Measurements from ENCODE around the gene CCDC110. TPM values are rescaled to one million over a fixed set of nuclear protein-coding genes. Genes with fewer than 3 reads are reported as not detected.
"Not testable (repeated sequence)": the region's sequence is repeated elsewhere in the genome, so short reads cannot be mapped to it uniquely, and the experiment has no call there.

CCDC110 gene
- total RNA-seq: 1.4 and 2.0 TPM in 2 replicates
- polyA plus RNA-seq (2012): 0.53 TPM

- peak; percentile 90 for DNase-seq (ENCODE audit: low read depth)
Observed at GRCh38 chr4:185471235-185472102, at the start of gene CCDC110. Gene CCDC110 (minus strand): TSS chr4:185471733. CDS start chr4:185471683, 50 bp downstream.

- no peak for DNase-seq (ENCODE audit: low read depth)
Observed at GRCh38 chr4:185520119-185520518, 48.6 kb upstream of the CCDC110 start.

DNA sequence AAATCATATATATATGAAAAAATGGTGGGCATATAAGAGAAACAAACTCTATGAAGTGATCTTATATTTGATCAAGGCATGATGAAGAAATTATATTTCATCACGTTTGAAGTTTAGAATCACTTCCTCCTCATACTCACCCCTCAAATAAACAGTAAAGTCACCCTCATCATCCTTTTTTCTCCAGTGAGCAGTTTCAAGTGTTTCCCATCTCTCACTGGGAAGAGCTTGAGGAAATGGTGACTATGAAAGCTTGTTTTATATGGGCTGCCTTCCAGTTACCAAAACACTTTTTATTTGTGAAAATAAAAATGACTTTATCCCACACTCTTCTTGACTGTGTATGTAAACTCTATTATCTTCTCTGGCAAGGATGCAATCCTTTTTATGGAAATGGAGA, 47.0 kb upstream of the CCDC110 start:
- DNase-seq (ENCODE audit: low read depth): no peak

GRCh38 chr4:185518069-185518468, 46.5 kb upstream of the CCDC110 start:
- DNase-seq (ENCODE audit: low read depth): no peak

GRCh38 chr4:185515248-185515647, 43.7 kb upstream of the CCDC110 start:
- no peak for DNase-seq (ENCODE audit: low read depth)

DNA sequence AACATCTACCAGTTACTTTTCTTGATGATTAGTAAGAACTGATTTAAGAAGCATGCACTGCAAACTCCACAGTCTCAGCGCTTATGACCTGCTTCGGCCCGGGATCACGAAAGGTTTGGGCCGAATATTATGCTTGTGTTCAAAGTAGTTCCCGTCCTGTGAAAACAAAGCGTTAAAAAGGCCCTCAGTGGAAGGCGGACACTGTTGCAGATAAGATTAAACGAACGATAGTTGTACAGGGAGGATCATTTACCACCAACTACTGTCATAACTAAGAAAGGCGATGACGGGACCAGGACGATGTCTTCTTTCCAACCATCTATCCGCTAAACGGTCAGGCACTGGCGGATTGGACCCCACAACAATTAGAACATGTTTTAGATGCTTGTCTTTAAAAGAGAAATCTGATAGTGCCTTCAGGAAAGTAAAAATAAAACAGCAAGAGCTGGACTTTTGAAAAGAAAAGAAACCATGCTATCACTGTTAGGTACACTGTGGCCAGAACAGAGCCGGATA, 42.7 kb upstream of the CCDC110 start:
- DNase-seq (ENCODE audit: low read depth): no peak

DNA sequence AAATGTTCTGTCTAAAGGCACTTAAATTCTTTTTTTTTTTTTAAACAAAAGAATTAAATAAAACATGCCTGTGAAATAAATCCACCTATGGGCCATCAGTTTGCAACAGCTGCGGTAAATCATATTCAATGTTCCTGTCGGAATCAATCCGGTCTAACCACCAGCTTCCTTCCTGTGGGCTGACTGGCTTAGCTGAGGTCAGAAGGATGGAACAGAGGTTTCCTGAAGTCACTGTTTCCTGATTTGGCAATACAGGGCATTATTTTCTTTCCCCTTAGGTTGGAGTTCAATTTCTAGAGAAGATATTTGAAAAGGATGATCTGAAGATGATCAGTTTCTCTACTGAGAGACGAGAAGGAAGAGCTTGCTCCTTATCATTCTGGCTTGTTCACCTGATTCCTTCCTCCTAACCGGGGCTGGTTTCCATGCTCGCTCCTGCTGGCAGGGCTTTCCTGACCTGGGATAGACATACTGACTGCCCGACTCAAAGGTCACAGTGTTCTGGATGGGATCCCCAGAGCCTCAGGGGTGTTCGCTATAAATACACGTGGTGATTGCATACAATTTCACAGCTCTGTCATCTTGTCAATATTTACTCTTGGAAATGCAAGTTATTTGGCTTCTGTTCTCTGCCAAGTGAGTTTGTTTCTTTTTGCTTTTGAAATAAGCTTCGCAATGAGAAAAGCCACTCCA, 42.1 kb upstream of the CCDC110 start:
- DNase-seq (ENCODE audit: low read depth): peak; percentile 74

DNA sequence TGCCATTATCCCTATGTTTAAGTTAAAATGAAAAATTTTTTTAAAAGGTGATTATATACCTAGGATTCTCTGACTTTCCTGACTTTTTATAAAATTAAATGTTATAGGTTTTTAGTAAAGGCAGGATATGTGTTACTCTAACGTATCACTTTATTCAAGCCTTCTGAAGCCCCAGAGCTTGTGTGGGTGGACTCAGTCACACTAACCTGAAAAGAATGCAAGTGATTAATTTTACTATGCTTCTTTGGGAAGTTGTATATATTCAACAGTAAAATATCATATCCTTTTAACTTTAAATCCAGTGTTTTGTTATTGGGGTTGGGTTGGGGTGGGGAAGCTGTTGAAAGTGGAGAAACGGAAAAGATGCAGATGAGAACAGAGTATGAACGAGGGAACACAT, 41.0 kb upstream of the CCDC110 start:
- DNase-seq (ENCODE audit: low read depth): no peak

GRCh38 chr4:185511243-185511642, 39.7 kb upstream of the CCDC110 start:
- DNase-seq (ENCODE audit: low read depth): not testable (repeated sequence)

DNA sequence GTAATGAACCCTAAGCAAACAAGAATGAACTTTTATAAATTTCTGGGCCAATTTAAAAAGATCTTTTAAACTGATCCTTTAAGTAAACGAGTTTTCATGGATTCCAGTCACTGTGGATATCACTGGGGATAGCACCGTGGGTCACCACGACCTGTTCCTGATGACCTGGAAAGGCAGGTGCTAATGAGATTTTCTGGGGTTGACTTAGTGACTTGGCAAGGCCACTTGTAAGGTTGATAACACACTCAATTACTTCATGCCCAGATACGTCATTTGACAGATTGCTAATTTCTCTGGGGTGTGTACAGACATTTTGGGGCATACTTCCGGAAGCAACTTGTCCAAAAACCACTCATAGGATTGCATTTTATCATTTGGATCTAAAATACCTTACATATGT, 39.3 kb upstream of the CCDC110 start:
- DNase-seq (ENCODE audit: low read depth): no peak

DNA sequence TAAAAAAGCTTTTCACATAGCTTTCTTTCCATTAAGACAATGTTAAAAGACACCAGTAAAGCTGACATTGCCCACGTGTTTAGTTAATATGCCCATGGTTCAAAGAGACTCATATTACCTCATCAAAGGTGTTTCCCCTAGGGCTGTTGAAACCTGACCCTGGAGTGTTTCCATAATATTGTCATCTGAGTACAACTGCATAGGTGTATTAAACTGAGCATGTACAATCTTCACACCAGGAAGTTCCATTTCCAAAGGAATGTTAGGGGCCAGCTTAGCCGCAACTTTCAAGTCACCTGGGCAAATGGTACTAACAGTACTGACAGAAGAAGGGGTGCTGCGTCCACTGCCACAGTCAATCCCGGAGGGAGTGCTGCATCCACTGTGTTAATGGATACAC, 36.6 kb upstream of the CCDC110 start:
- no peak for DNase-seq (ENCODE audit: low read depth)

- DNase-seq (ENCODE audit: low read depth): no peak
Observed at GRCh38 chr4:185506422-185506821, 34.9 kb upstream of the CCDC110 start.

GRCh38 chr4:185504098-185505047, 32.8 kb upstream of the CCDC110 start:
- DNase-seq (ENCODE audit: low read depth): peak; percentile 96

DNA sequence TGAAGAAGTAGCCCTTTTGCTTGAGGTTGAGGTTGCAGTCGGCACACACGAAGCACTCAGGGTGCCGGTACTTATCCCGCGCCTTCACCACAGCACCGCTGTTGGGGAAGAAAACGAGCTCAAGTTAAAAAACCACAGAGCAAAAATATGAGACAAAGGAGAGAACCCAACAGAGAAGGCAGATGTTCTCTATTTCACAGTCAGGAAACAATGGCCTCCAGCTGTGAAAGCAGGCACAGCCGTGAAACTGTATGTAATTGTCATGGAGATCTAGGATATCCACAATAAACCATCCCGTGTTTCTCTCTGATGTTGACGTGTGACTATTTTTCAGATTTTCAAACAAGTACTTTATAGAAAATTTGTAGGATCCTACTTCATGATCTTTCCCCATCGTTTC, 30.9 kb upstream of the CCDC110 start:
- no peak for DNase-seq (ENCODE audit: low read depth)

- DNase-seq (ENCODE audit: low read depth): no peak
Observed at GRCh38 chr4:185500576-185500975, 29.0 kb upstream of the CCDC110 start.

- no peak for DNase-seq (ENCODE audit: low read depth)
Observed at GRCh38 chr4:185500035-185500434, 28.5 kb upstream of the CCDC110 start.

- DNase-seq (ENCODE audit: low read depth): no peak
Observed at GRCh38 chr4:185488650-185489049, 17.1 kb upstream of the CCDC110 start.

- DNase-seq (ENCODE audit: low read depth): peak; percentile 19
Observed at GRCh38 chr4:185481401-185481800, 9.9 kb upstream of the CCDC110 start.

GRCh38 chr4:185480016-185480732, 8.6 kb upstream of the CCDC110 start:
- DNase-seq (ENCODE audit: low read depth): no peak

DNA sequence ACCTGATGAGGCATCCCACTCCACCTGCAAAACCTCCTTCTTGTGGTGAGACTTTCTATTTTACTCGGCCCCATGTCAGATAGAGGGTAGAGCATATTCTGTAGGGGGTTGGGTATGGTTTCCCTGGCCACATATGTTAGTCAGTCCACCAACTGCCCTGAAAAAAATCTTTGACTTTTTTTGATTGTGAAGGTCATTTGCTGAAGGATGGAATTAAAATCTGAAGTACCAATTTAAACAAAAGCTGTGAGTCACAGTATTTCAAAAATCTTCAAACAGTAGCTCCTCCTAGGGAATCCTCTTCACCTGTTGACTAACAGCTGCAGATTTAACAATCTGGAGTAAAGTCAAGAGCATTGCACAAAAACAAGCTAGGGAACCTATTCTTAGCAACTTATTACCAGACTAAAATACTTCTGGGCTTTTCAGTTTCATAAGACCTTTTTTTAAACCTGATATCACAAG, 8.0 kb upstream of the CCDC110 start:
- peak; percentile 94 for DNase-seq (ENCODE audit: low read depth)

All from myocyte (in vitro differentiated cells).